Activated T-cell treated with anti-CD3 and anti-CD28 coated beads, Interleukin-2, amount 50 U/mL, for 4 hours (primary cell): Measurements from ENCODE around the gene CFAP157. TPM values are rescaled to one million over a fixed set of nuclear protein-coding genes. Genes with fewer than 3 reads are reported as not detected.

ENCODE experiments used
- ATAC-seq, 2 donors: fragments of 200-7000 bp; cut with Tn5 transposase; one replicate each; pipeline ENCODE4 v1.10.0; 2021
- DNase-seq: peaks from one replicate; pipeline ENCODE4 v3.0.0-alpha.2; 2020
- H3K27me3 Mint-ChIP-seq: one replicate; pipeline ENCODE4 v1.8.0; 2021; ENCODE audit warnings: low read depth, mixed read lengths
- H3K36me3 Mint-ChIP-seq: one replicate; pipeline ENCODE4 v1.8.0; 2022; ENCODE audit warnings: mixed read lengths; ENCODE audit not compliant: insufficient read depth
- H3K4me1 Mint-ChIP-seq: one replicate; pipeline ENCODE4 v1.8.0; 2021; ENCODE audit warnings: low read depth, mixed read lengths
- H3K4me3 Mint-ChIP-seq: one replicate; pipeline ENCODE4 v1.8.0; 2021; ENCODE audit warnings: mild to moderate bottlenecking, moderate library complexity, mixed read lengths
- H3K9me3 Mint-ChIP-seq: one replicate; pipeline ENCODE4 v1.8.0; 2021; ENCODE audit warnings: mixed read lengths
- total RNA-seq, 3 donors: library from RNA; stranded (reverse); gene quantifications; one replicate each; pipeline ENCODE4 v1.2.1, GENCODE V29; 2021

Gene CFAP157
- total RNA-seq, 3 donors from 2014 or later = not detected

- H3K36me3 Mint-ChIP-seq = no peaks in the 10 kb centered on the region
- ATAC-seq (no peak), DNase-seq (no peak)
- peaks cover 2% of the 10 kb centered on the region for H3K27me3 Mint-ChIP-seq
- H3K4me1 Mint-ChIP-seq = peaks cover 13% of the 10 kb centered on the region
- no peak overlapping the region for H3K4me3 Mint-ChIP-seq
- no peaks in the 10 kb centered on the region for H3K9me3 Mint-ChIP-seq
Measured at GRCh38 chr9:127700140-127700539, 6.6 kb upstream of the CFAP157 start.

GRCh38 chr9:127700594-127701255 lies 6.1 kb upstream of the CFAP157 start:
- Mint-ChIP-seq H3K36me3 (no peaks in the 10 kb centered on the region), H3K4me3 (no peak overlapping the region), H3K27me3 (peaks cover 2% of the 10 kb centered on the region), H3K9me3 (no peaks in the 10 kb centered on the region), H3K4me1 (peaks cover 13% of the 10 kb centered on the region)
- ATAC-seq (no peak), DNase-seq (no peak)

- Mint-ChIP-seq H3K36me3 (no peaks in the 10 kb centered on the region), H3K4me1 (peaks cover 21% of the 10 kb centered on the region), H3K4me3 (no peak overlapping the region), H3K9me3 (no peaks in the 10 kb centered on the region), H3K27me3 (peaks cover 2% of the 10 kb centered on the region)
- DNase-seq (no peak), ATAC-seq (no peak)
Measured at GRCh38 chr9:127703289-127703946, 3.4 kb upstream of the CFAP157 start.

GRCh38 chr9:127705577-127706379 lies 1.0 kb upstream of the CFAP157 start:
- Mint-ChIP-seq H3K4me1 (peaks cover 16% of the 10 kb centered on the region), H3K9me3 (no peaks in the 10 kb centered on the region), H3K27me3 (no peaks in the 10 kb centered on the region), H3K4me3 (no peak overlapping the region), H3K36me3 (no peaks in the 10 kb centered on the region)
- ATAC-seq = no peak
- no peak for DNase-seq

- DNase-seq (no peak), ATAC-seq (peak; percentile 54 to 70)
- Mint-ChIP-seq H3K36me3 (no peaks in the 10 kb centered on the region), H3K27me3 (no peaks in the 10 kb centered on the region), H3K4me3 (no peak overlapping the region), H3K9me3 (no peaks in the 10 kb centered on the region), H3K4me1 (peaks cover 25% of the 10 kb centered on the region)
Measured at GRCh38 chr9:127707766-127708165, 978 bp downstream of the CFAP157 start.

GRCh38 chr9:127708952-127709587 lies 2.3 kb downstream of the CFAP157 start:
- Mint-ChIP-seq H3K4me1 (peaks cover 27% of the 10 kb centered on the region), H3K4me3 (no peak overlapping the region), H3K27me3 (no peaks in the 10 kb centered on the region), H3K36me3 (no peaks in the 10 kb centered on the region), H3K9me3 (no peaks in the 10 kb centered on the region)
- ATAC-seq (no peak), DNase-seq (no peak)

- Mint-ChIP-seq H3K27me3 (no peaks in the 10 kb centered on the region), H3K4me3 (no peak overlapping the region), H3K4me1 (peaks cover 31% of the 10 kb centered on the region), H3K9me3 (no peaks in the 10 kb centered on the region), H3K36me3 (no peaks in the 10 kb centered on the region)
- ATAC-seq = no peak
- no peak for DNase-seq
Measured at GRCh38 chr9:127710204-127710783, 3.5 kb downstream of the CFAP157 start.

- no peak for ATAC-seq
- Mint-ChIP-seq H3K4me3 (peak overlapping the region; percentile 35), H3K4me1 (peaks cover 39% of the 10 kb centered on the region), H3K36me3 (no peaks in the 10 kb centered on the region), H3K9me3 (no peaks in the 10 kb centered on the region), H3K27me3 (no peaks in the 10 kb centered on the region)
- DNase-seq = no peak
Measured at GRCh38 chr9:127711226-127711701, 4.5 kb downstream of the CFAP157 start.

- H3K4me3 Mint-ChIP-seq = no peak overlapping the region
- H3K9me3 Mint-ChIP-seq = no peaks in the 10 kb centered on the region
- no peaks in the 10 kb centered on the region for H3K27me3 Mint-ChIP-seq
- ATAC-seq (no peak), DNase-seq (no peak)
- H3K4me1 Mint-ChIP-seq = peaks cover 40% of the 10 kb centered on the region
- H3K36me3 Mint-ChIP-seq = no peaks in the 10 kb centered on the region
Measured at GRCh38 chr9:127711831-127712274, 5.1 kb downstream of the CFAP157 start.

GRCh38 chr9:127712371-127712770 lies 5.6 kb downstream of the CFAP157 start:
- H3K27me3 Mint-ChIP-seq = no peaks in the 10 kb centered on the region
- H3K4me3 Mint-ChIP-seq = peak overlapping the region; percentile 37
- ATAC-seq (no peak), DNase-seq (no peak)
- H3K36me3 Mint-ChIP-seq = no peaks in the 10 kb centered on the region
- H3K4me1 Mint-ChIP-seq = peaks cover 37% of the 10 kb centered on the region
- no peaks in the 10 kb centered on the region for H3K9me3 Mint-ChIP-seq

GRCh38 chr9:127712867-127713266 lies 6.1 kb downstream of the CFAP157 start:
- H3K4me3 Mint-ChIP-seq = peak overlapping the region; percentile 37
- peaks cover 32% of the 10 kb centered on the region for H3K4me1 Mint-ChIP-seq
- H3K27me3 Mint-ChIP-seq = no peaks in the 10 kb centered on the region
- no peak for ATAC-seq
- DNase-seq = no peak
- H3K36me3 Mint-ChIP-seq = no peaks in the 10 kb centered on the region
- no peaks in the 10 kb centered on the region for H3K9me3 Mint-ChIP-seq

- no peaks in the 10 kb centered on the region for H3K9me3 Mint-ChIP-seq
- H3K4me1 Mint-ChIP-seq = peaks cover 32% of the 10 kb centered on the region
- H3K4me3 Mint-ChIP-seq = peak overlapping the region; percentile 81
- no peak for ATAC-seq
- DNase-seq = no peak
- no peaks in the 10 kb centered on the region for H3K36me3 Mint-ChIP-seq
- no peaks in the 10 kb centered on the region for H3K27me3 Mint-ChIP-seq
Measured at GRCh38 chr9:127714020-127714750, 7.4 kb downstream of the CFAP157 start.

- ATAC-seq = peak; percentile 8 to 11
- H3K4me3 Mint-ChIP-seq = peak overlapping the region; percentile 98
- peaks cover 40% of the 10 kb centered on the region for H3K4me1 Mint-ChIP-seq
- no peaks in the 10 kb centered on the region for H3K36me3 Mint-ChIP-seq
- DNase-seq = no peak
- no peaks in the 10 kb centered on the region for H3K27me3 Mint-ChIP-seq
- H3K9me3 Mint-ChIP-seq = no peaks in the 10 kb centered on the region
Measured at GRCh38 chr9:127714951-127715469, 8.2 kb downstream of the CFAP157 start.
